Measurements from ENCODE around the gene UQCC2. TPM values are rescaled to one million over a fixed set of nuclear protein-coding genes. Genes with fewer than 3 reads are reported as not detected.

UQCC2 gene
- total and polyA plus RNA-seq, 2 of the 4 experiments (the other 2 are of a cell fraction), result 13.8 to 34.5 TPM

DNA sequence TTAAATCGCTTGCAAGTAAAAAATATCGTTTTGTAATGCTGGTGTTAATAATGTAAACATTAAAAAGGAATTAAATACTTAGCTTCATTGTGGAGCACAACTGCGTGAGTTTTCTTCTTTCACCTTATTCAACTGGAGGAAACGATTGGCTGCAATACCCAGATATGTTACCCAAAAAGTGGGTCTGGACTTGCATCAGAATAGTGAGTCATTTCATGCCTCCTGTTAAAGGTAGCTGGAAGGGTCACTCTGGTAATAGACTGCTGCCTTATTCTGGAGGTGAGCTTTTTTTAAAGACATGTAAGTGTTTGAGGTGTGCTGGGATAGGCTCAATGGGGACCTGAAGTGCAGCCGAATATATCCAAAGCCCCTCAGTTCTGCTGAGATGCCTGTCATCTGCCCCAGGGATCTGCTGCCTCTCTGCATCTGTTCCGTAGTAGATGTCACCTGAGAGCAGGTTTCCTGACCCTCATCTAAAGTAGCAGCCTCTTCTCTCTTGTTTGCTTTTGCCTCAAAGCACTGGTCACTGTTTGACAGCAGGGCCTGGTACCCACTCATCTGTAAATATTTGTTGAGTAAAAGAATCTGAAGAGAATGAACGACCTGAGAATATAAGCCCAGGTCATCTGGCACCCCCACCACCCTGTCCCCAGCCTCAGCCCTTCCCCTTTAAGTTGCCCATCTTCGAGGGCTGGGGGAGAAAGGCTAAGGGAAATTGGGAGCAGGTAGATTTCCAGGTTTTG, 5.6 kb upstream of the UQCC2 start:
- H4K91ac ChIP-seq (ENCODE audit: insufficient read depth, low read depth, low read length), result no peak overlapping the region
- POLR2A ChIA-PET (ENCODE audit: unreplicated experiment), result no interaction called here

More for the DNA sequence above, 5.6 kb upstream of the UQCC2 start:
- Histone ChIP-seq H3K27me3 (ENCODE audit: control insufficient read depth, insufficient read depth, low read length) (peaks cover 47% of the 10 kb centered on the region), H2AFZ (replicated peaks; ENCODE audit: low read length, poor library complexity) (no peak overlapping the region), H4K20me1 (ENCODE audit: insufficient read depth, low read length) (no peaks in the 10 kb centered on the region), H3K18ac (ENCODE audit: low read depth, low read length) (no peak overlapping the region), H4K8ac (ENCODE audit: low read depth in 2 of 2, low read length in 2 of 2) (no peak overlapping the region), H3K4ac (ENCODE audit: low read depth, low read length) (no peak overlapping the region), H2AK5ac (ENCODE audit: low read depth, low read length) (no peak overlapping the region), H4K5ac (ENCODE audit: low read depth, low read length) (no peak overlapping the region), H3K4me3 (ENCODE audit: insufficient read depth, low read depth, low read length) (no peak overlapping the region), H2BK15ac (ENCODE audit: low read depth, low read length) (no peak overlapping the region), H3K9me3 (ENCODE audit: control insufficient read depth, insufficient read depth, low read length) (no peaks in the 10 kb centered on the region), H3K4me2 (ENCODE audit: low read depth, low read length) (no peak overlapping the region), H2BK5ac (ENCODE audit: low read depth, low read length, poor library complexity, severe bottlenecking) (no peak overlapping the region), H2BK20ac (ENCODE audit: low read depth, low read length) (no peak overlapping the region), H3K79me1 (ENCODE audit: low read depth in 1 of 2, low read length in 2 of 2) (no peaks in the 10 kb centered on the region), H3K4me1 (ENCODE audit: control insufficient read depth, insufficient read depth, low read length) (no peaks in the 10 kb centered on the region), H3K56ac (ENCODE audit: extremely low read depth, insufficient read depth, low read length) (no peak overlapping the region), H3K14ac (replicated peaks; ENCODE audit: low read depth, low read length) (no peak overlapping the region), H2BK120ac (ENCODE audit: low read depth, low read length) (no peak overlapping the region), H3K23ac (ENCODE audit: low read depth, low read length) (no peak overlapping the region), H3K36me3 (ENCODE audit: control insufficient read depth, insufficient read depth, low read length) (no peaks in the 10 kb centered on the region), H2AK9ac (replicated peaks; ENCODE audit: low read depth, low read length, poor library complexity) (no peak overlapping the region), H3K9me1 (ENCODE audit: insufficient read depth, low read length) (no peaks in the 10 kb centered on the region), H3K27ac (ENCODE audit: insufficient read depth, low read length) (no peak overlapping the region), H3K9ac (ENCODE audit: low read depth, low read length) (no peak overlapping the region)
- DNase-seq (no peak), ATAC-seq (ENCODE audit: low read depth) (no peak)
- BruUV-seq (replicated peaks), result no TSS peak
- no peak for TF ChIP-seq MXI1 (IDR thresholded peaks at IDR 0.05; ENCODE audit: borderline replicate concordance, low read depth, low read length)
- TF ChIP-seq RCOR1 (IDR thresholded peaks at IDR 0.05; ENCODE audit: insufficient replicate concordance, low read length), result no peak
- CTCF ChIA-PET, result interaction anchor here (0.6 kb wide), 1 partner anchor 73 kb away, joined by 3 read pairs; no protein-coding TSS in a partner anchor
- in situ Hi-C loops (cut with MboI; ENCODE audit: low sequenced_read_pairs) (loop anchor here (10.0 kb wide), 1 partner anchor 438 kb away; no protein-coding TSS in a partner anchor), intact Hi-C loops (cut with micrococcal nuclease) (no loop called here), dilution Hi-C loops (cut with HindIII; ENCODE audit: low sequenced_read_pairs, unreplicated experiment) (no loop called here)
- WGBS, 2 experiments (ENCODE audit: extremely low coverage in 2 of 2, insufficient read length in 1 of 2), result 80% methylated on average over 2 of the region's 8 CpGs; no CpG with 5 or more reads in 1 of the 2 experiments

Measured in IMR-90 (cell line).